HepG2 (cell line): ENCODE results near the gene MYO10. TPM values are rescaled to one million over a fixed set of nuclear protein-coding genes. Genes with fewer than 3 reads are reported as not detected.

ENCODE experiments used
- ATAC-seq: fragments of 200-7000 bp; cut with Tn5 transposase; 3 replicates; pipeline ENCODE4 v1.9.1; 2020; ENCODE audit warnings: mild to moderate bottlenecking, moderate library complexity
- BruUV-seq: library from RNA; stranded (reverse); fragments of 400-500 nt; replicated peaks from 2 replicates; lab custom pipeline; 2021; lab: Mats Ljungman, UMichigan
- CTCF ChIA-PET: fragments of 300-600 bp; formaldehyde crosslinking; extraction: SDS; loops from one replicate; lab custom pipeline; 2021; ENCODE audit warnings: low total read pairs, inconsistent platforms, low intra/inter-chr PET ratio; lab: Yijun Ruan, JAX
- POLR2A ChIA-PET: fragments of 350-600 bp; sonication (Branson Sonifier 250); formaldehyde crosslinking; loops from one replicate; lab custom pipeline; 2020; ENCODE audit warnings: antibody characterized with exemption, inconsistent platforms; lab: Yijun Ruan, JAX
- DNase-seq: peaks from one replicate; pipeline ENCODE4 v3.0.0-alpha.2; 2015; ENCODE audit warnings: low spot score
- FAIRE-seq: peaks from 3 replicates; lab custom pipeline; 2011; peaks lifted over from hg19 to GRCh38; lab: Jason Lieb, UNC
- H2AFZ ChIP-seq: one replicate; pipeline ENCODE4 v1.6.1; 2011; ENCODE audit warnings: low read length, inconsistent platforms
- H3K27ac ChIP-seq: fragments of 300-600 bp; 3 replicates; pipeline ENCODE4 v1.8.0; 2011; ENCODE audit warnings: mixed run types, mild to moderate bottlenecking, mixed read lengths, low read length, inconsistent platforms; ENCODE audit not compliant: insufficient read depth; ENCODE audit errors: extremely low read length
- H3K27me3 ChIP-seq, 2 experiments: fragments of 200-600 bp in 1 of 2; 2 replicates in 1 of 2; 3 replicates in 1 of 2; pipeline versions ENCODE4 v1.6.0 to v1.8.0; 2011; ENCODE audit warnings: low read length in 2 of 2, mild to moderate bottlenecking in 2 of 2, moderate library complexity in 2 of 2, inconsistent platforms in 1 of 2; ENCODE audit not compliant: insufficient read depth in 2 of 2, control insufficient read depth in 1 of 2
- H3K36me3 ChIP-seq, 2 experiments: fragments of 200-600 bp in 1 of 2; replicated peaks in 1 of 2; 2 replicates in 1 of 2; 3 replicates in 1 of 2; pipeline versions ENCODE4 v1.5.1 to v1.8.0; 2011; ENCODE audit warnings: low read length in 2 of 2, inconsistent platforms in 1 of 2; ENCODE audit not compliant: insufficient read depth in 2 of 2, control insufficient read depth in 1 of 2
- H3K4me1 ChIP-seq: 2 replicates; pipeline ENCODE4 v1.5.1; 2012; ENCODE audit warnings: low read length, inconsistent platforms; ENCODE audit not compliant: insufficient read depth
- H3K4me2 ChIP-seq: 2 replicates; pipeline ENCODE4 v1.6.0; 2011; ENCODE audit warnings: low read depth, low read length, inconsistent platforms
- H3K4me3 ChIP-seq, 3 experiments: fragments of 200-600 bp in 1 of 3; sonication (generic), shearing (Covaris generic) in 1 of 3; replicated peaks in 1 of 3; 2 replicates each; pipeline ENCODE4 v1.5.1; 2011 to 2016; ENCODE audit warnings: low read length in 3 of 3, inconsistent platforms in 2 of 3, low read depth in 2 of 3, mild to moderate bottlenecking in 2 of 3, control low read depth in 1 of 3, mixed read lengths in 1 of 3; ENCODE audit not compliant: insufficient read depth in 1 of 3
- H3K79me2 ChIP-seq: one replicate; pipeline ENCODE4 v1.6.1; 2011; ENCODE audit warnings: low read length, inconsistent platforms; ENCODE audit not compliant: insufficient read depth
- H3K9ac ChIP-seq: 2 replicates; pipeline ENCODE4 v1.6.0; 2011; ENCODE audit warnings: mild to moderate bottlenecking, low read depth, low read length, inconsistent platforms; ENCODE audit not compliant: insufficient read depth
- H3K9me3 ChIP-seq: 2 replicates; pipeline ENCODE4 v1.5.1; 2012; ENCODE audit warnings: mild to moderate bottlenecking, low read length
- H4K20me1 ChIP-seq: 2 replicates; pipeline ENCODE4 v1.6.0; 2011; ENCODE audit warnings: inconsistent platforms, mild to moderate bottlenecking, low read length, moderate library complexity; ENCODE audit not compliant: insufficient read depth
- ATF5 ChIP-seq: sonication (generic); formaldehyde crosslinking; IDR thresholded peaks from 2 replicates; pipeline ENCODE4 v1.4.0; 2020; ENCODE audit warnings: mild to moderate bottlenecking, low read depth, missing genetic modification reagents
- KDM5A ChIP-seq: fragments of 200-600 bp; sonication (generic); IDR thresholded peaks from 2 replicates; pipeline ENCODE4 v1.7.0; 2018; ENCODE audit warnings: antibody characterized with exemption, mild to moderate bottlenecking, low read length, borderline replicate concordance
- THYN1 ChIP-seq: sonication (generic); formaldehyde crosslinking; IDR thresholded peaks from 2 replicates; pipeline ENCODE4 v1.8.1; 2023; ENCODE audit warnings: low read depth, mild to moderate bottlenecking, moderate library complexity, missing genetic modification reagents, borderline replicate concordance
- TP53 ChIP-seq: sonication (generic); formaldehyde crosslinking; conservative IDR thresholded peaks from 2 replicates; pipeline ENCODE4 v1.4.0; 2020; ENCODE audit warnings: missing genetic modification reagents
- ZNF354B ChIP-seq: sonication (generic); formaldehyde crosslinking; IDR thresholded peaks from 2 replicates; pipeline ENCODE4 v1.8.0; 2022; ENCODE audit warnings: mild to moderate bottlenecking, missing genetic modification reagents
- ZNF496 ChIP-seq: sonication (generic); formaldehyde crosslinking; IDR thresholded peaks from 2 replicates; pipeline ENCODE4 v1.8.1; 2023; ENCODE audit warnings: mild to moderate bottlenecking, moderate library complexity, missing genetic modification reagents; ENCODE audit not compliant: insufficient replicate concordance
- ZNF614 ChIP-seq: IDR thresholded peaks from 2 replicates; pipeline ENCODE4 v1.6.1; 2018; ENCODE audit warnings: missing biosample characterization, missing genetic modification reagents, inconsistent platforms, borderline replicate concordance
- ZSCAN9 ChIP-seq: IDR thresholded peaks from 2 replicates; pipeline ENCODE4 v1.6.1; 2016; ENCODE audit warnings: borderline replicate concordance
- WGBS: methylation state at CpG from one replicate; pipeline ENCODE4 v1.1.6; 2017; ENCODE audit warnings: low lambda C conversion rate; 5-methylcytosine and 5-hydroxymethylcytosine counted together
- in situ Hi-C: cut with HindIII; loops from 2 replicates; pipeline ENCODE4 v1.10.0; 2017; ENCODE audit warnings: low pct_unique_long_range_greater_than_20kb; ENCODE audit not compliant: extremely low pct_ligation_motif_present
- intact Hi-C: fragments of 100-400 bp; cut with micrococcal nuclease; formaldehyde crosslinking; loops from one replicate; pipeline ENCODE4 v1.10.0; 2022; ENCODE audit not compliant: unreplicated experiment
- polyA plus RNA-seq, 8 experiments: library from polyadenylated mRNA; depleted of rRNA in 3 of 8; stranded (reverse) in 7 of 8; unstranded in 1 of 8; fragments of >200 nt; fragmentation: Illumina TruSeq in 4 of 8; extraction: Trizol in 4 of 8; gene quantifications; 2 replicates each; pipeline versions ENCODE4 v1.2.1 to v1.2.3, GENCODE V29; 2011 to 2016; ENCODE audit warnings: low read depth in 4 of 8, missing spikeins in 1 of 8, mixed read lengths in 1 of 8; ENCODE audit not compliant: insufficient read depth in 1 of 8
- total RNA-seq, 5 experiments: library from RNA; depleted of rRNA; stranded (reverse); fragments of >200 nt; fragmentation: Illumina TruSeq; extraction: Trizol; gene quantifications; 2 replicates each; pipeline ENCODE4 v1.2.3, GENCODE V29; 2016; ENCODE audit warnings: low read depth in 1 of 5
- TF ChIP-seq, protein P1 (sequence below): sonication (generic); formaldehyde crosslinking; IDR thresholded peaks from 2 replicates; pipeline ENCODE4 v1.8.1; 2023; ENCODE audit warnings: mild to moderate bottlenecking, inconsistent platforms, moderate library complexity, missing genetic modification reagents, borderline replicate concordance
- TF ChIP-seq, protein P2 (sequence below): sonication (generic); formaldehyde crosslinking; IDR thresholded peaks from 2 replicates; pipeline ENCODE4 v1.9.0; 2021; ENCODE audit warnings: missing genetic modification reagents, borderline replicate concordance
- TF ChIP-seq, protein P3 (sequence below): sonication (generic); IDR thresholded peaks from 2 replicates; pipeline ENCODE4 v1.6.1; 2016; ENCODE audit warnings: low read depth, borderline replicate concordance

The MYO10 gene
- total and polyA plus RNA-seq, 2 of the 13 experiments (the other 11 are each of a cell fraction or from before 2014, with no cell fraction given): 4.5 to 14.0 TPM

DNA sequence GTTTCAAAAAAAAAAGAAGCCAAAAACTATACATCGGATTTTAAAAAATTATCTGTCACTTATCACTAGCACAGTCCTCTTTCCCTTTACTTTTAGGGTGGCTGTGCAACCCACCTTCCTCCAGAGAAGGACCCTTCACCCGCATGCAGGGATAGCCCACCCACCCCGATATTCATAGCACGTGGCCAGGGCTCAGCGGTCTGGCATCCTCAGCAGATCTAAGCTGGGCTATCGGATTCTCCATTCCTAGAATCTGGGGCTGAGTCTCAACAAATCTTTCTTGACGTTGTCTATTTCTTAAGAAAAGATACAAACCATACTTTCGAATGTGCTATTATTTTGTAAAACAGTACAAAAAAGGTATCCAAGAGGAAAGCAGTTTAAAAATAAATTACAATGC, 70.9 kb downstream of the MYO10 start:
- H3K4me1 ChIP-seq: peaks cover 7% of the 10 kb centered on the region
- H3K9me3 ChIP-seq: no peaks in the 10 kb centered on the region
- no peak overlapping the region for H3K4me2 ChIP-seq
- no peak for TF ChIP-seq ZNF614 (CRISPR knock-in tag)
- TF ChIP-seq THYN1 (CRISPR knock-in tag): no peak
- TF ChIP-seq ZSCAN9 (CRISPR knock-in tag): no peak
- no peak for TF ChIP-seq TP53 (CRISPR knock-in tag)
- TF ChIP-seq ATF5 (CRISPR knock-in tag): no peak
- TF ChIP-seq, protein P1, sequence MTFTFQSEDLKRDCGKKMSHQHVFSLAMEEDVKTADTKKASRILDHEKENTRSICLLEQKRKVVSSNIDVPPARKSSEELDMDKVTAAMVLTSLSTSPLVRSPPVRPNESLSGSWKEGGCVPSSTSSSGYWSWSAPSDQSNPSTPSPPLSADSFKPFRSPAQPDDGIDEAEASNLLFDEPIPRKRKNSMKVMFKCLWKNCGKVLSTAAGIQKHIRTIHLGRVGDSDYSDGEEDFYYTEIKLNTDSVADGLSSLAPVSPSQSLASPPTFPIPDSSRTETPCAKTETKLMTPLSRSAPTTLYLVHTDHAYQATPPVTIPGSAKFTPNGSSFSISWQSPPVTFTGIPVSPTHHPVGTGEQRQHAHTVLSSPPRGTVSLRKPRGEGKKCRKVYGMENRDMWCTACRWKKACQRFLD (CRISPR knock-in tag): no peak
- TF ChIP-seq, protein P2, sequence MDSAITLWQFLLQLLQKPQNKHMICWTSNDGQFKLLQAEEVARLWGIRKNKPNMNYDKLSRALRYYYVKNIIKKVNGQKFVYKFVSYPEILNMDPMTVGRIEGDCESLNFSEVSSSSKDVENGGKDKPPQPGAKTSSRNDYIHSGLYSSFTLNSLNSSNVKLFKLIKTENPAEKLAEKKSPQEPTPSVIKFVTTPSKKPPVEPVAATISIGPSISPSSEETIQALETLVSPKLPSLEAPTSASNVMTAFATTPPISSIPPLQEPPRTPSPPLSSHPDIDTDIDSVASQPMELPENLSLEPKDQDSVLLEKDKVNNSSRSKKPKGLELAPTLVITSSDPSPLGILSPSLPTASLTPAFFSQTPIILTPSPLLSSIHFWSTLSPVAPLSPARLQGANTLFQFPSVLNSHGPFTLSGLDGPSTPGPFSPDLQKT: no peak
- no peak for TF ChIP-seq ZNF496 (CRISPR knock-in tag)
- TF ChIP-seq, protein P3, sequence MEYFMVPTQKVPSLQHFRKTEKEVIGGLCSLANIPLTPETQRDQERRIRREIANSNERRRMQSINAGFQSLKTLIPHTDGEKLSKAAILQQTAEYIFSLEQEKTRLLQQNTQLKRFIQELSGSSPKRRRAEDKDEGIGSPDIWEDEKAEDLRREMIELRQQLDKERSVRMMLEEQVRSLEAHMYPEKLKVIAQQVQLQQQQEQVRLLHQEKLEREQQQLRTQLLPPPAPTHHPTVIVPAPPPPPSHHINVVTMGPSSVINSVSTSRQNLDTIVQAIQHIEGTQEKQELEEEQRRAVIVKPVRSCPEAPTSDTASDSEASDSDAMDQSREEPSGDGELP: no peak
- no peak for TF ChIP-seq KDM5A
- no peak for TF ChIP-seq ZNF354B (CRISPR knock-in tag)
- ATAC-seq (no peak), DNase-seq (no peak), FAIRE-seq (no peak)
- in situ Hi-C loops: no loop called here
- H3K36me3 ChIP-seq: no peaks in the 10 kb centered on the region
- no peak overlapping the region for H3K27ac ChIP-seq
- no peaks in the 10 kb centered on the region for H3K27me3 ChIP-seq
- no TSS peak for BruUV-seq
- no peak overlapping the region for H3K4me3 ChIP-seq
- 73% methylated on average over 8 of the region's 8 CpGs for WGBS
- no peak overlapping the region for H2AFZ ChIP-seq
- intact Hi-C loops: no loop called here
- H3K79me2 ChIP-seq: no peaks in the 10 kb centered on the region
- H3K9ac ChIP-seq: no peak overlapping the region
- ChIA-PET CTCF (no interaction called here), POLR2A (no interaction called here)
- no peaks in the 10 kb centered on the region for H4K20me1 ChIP-seq
